GM23338 (cell line): Measurements from ENCODE around the gene PBOV1.

ENCODE experiments used
- CREB1 ChIP-seq: fragments of 250-450 bp; sonication (Bioruptor Pico); IDR thresholded peaks from 2 replicates; pipeline ENCODE4 v1.5.0; 2020; ENCODE audit warnings: low read depth, mild to moderate bottlenecking, moderate library complexity
- EZH2 ChIP-seq: fragments of 200-600 bp; sonication (generic); IDR thresholded peaks from one replicate; pipeline ENCODE4 v1.8.0; 2017; ENCODE audit warnings: antibody characterized with exemption, mild to moderate bottlenecking, low read depth; ENCODE audit not compliant: unreplicated experiment
- EZH2phosphoT487 ChIP-seq: fragments of 200-600 bp; sonication (generic); IDR thresholded peaks from one replicate; pipeline ENCODE4 v1.8.1; 2018; ENCODE audit warnings: antibody characterized with exemption; ENCODE audit not compliant: unreplicated experiment
- JUNB ChIP-seq: IDR thresholded peaks from one replicate; pipeline ENCODE4 v1.6.1; 2016; ENCODE audit warnings: antibody characterized with exemption; ENCODE audit not compliant: unreplicated experiment
- NANOG ChIP-seq: IDR thresholded peaks from 2 replicates; pipeline ENCODE4 v1.6.1; 2016; ENCODE audit warnings: antibody characterized with exemption, borderline replicate concordance
- POLR2AphosphoS5 ChIP-seq: IDR thresholded peaks from 2 replicates; pipeline ENCODE4 v1.6.1; 2016; ENCODE audit warnings: antibody characterized with exemption, low read depth
- STAT1 ChIP-seq: IDR thresholded peaks from one replicate; pipeline ENCODE4 v1.6.1; 2016; ENCODE audit warnings: antibody characterized with exemption; ENCODE audit not compliant: unreplicated experiment
- ZNF114 ChIP-seq: fragments of 250-450 bp; sonication (Bioruptor Pico); IDR thresholded peaks from 2 replicates; pipeline ENCODE4 v1.5.0; 2020; ENCODE audit warnings: mild to moderate bottlenecking, moderate library complexity
- ZNF331 ChIP-seq: fragments of 250-450 bp; sonication (Bioruptor Pico); IDR thresholded peaks from 2 replicates; pipeline ENCODE4 v1.5.0; 2020; ENCODE audit warnings: low read depth, mild to moderate bottlenecking, moderate library complexity
- TF ChIP-seq, protein P1 (sequence below), 2 experiments: fragments of 200-600 bp in 1 of 2; sonication (generic) in 1 of 2; conservative IDR thresholded peaks; 2 replicates each; pipeline versions ENCODE4 v1.5.1 to v1.6.1; 2016 to 2017; ENCODE audit warnings: antibody characterized with exemption in 2 of 2, low read depth in 2 of 2, mild to moderate bottlenecking in 2 of 2, moderate library complexity in 1 of 2
- TF ChIP-seq, protein P2 (sequence below): IDR thresholded peaks from one replicate; pipeline ENCODE4 v1.6.1; 2018; ENCODE audit warnings: antibody characterized with exemption; ENCODE audit not compliant: unreplicated experiment
- TF ChIP-seq, protein P3 (sequence below): IDR thresholded peaks from 2 replicates; pipeline ENCODE4 v1.6.1; 2016; ENCODE audit warnings: antibody characterized with exemption

DNA sequence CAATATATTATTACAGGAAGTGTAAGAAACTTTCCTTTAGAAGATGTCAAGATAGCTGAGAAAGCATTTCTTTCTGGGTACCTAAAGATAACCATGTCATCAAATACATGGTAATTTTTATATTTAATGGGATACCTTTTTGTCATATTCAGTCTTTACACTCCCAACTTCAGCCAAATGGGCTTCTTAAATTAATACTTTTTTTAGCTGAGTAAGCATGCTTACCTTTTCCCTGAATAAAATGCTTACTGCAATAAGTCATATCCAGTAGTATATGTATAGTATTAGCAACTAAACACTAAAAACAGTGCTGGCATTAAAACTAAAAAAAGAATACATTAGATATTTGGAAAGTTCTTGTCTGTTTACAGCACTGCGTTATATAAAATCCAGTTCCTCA, 17.4 kb upstream of the PBOV1 start:
- TF ChIP-seq JUNB (no peak), EZH2 (no peak), ZNF331 (CRISPR knock-in tag) (no peak), POLR2AphosphoS5 (no peak), EZH2phosphoT487 (no peak), CREB1 (CRISPR knock-in tag) (no peak), NANOG (no peak), ZNF114 (CRISPR knock-in tag) (no peak), STAT1 (no peak)
- TF ChIP-seq, protein P1, sequence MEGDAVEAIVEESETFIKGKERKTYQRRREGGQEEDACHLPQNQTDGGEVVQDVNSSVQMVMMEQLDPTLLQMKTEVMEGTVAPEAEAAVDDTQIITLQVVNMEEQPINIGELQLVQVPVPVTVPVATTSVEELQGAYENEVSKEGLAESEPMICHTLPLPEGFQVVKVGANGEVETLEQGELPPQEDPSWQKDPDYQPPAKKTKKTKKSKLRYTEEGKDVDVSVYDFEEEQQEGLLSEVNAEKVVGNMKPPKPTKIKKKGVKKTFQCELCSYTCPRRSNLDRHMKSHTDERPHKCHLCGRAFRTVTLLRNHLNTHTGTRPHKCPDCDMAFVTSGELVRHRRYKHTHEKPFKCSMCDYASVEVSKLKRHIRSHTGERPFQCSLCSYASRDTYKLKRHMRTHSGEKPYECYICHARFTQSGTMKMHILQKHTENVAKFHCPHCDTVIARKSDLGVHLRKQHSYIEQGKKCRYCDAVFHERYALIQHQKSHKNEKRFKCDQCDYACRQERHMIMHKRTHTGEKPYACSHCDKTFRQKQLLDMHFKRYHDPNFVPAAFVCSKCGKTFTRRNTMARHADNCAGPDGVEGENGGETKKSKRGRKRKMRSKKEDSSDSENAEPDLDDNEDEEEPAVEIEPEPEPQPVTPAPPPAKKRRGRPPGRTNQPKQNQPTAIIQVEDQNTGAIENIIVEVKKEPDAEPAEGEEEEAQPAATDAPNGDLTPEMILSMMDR (conservative IDR thresholded peaks at IDR 0.05; ENCODE audit: low read depth in 2 of 2), result no peak
- TF ChIP-seq, protein P2, sequence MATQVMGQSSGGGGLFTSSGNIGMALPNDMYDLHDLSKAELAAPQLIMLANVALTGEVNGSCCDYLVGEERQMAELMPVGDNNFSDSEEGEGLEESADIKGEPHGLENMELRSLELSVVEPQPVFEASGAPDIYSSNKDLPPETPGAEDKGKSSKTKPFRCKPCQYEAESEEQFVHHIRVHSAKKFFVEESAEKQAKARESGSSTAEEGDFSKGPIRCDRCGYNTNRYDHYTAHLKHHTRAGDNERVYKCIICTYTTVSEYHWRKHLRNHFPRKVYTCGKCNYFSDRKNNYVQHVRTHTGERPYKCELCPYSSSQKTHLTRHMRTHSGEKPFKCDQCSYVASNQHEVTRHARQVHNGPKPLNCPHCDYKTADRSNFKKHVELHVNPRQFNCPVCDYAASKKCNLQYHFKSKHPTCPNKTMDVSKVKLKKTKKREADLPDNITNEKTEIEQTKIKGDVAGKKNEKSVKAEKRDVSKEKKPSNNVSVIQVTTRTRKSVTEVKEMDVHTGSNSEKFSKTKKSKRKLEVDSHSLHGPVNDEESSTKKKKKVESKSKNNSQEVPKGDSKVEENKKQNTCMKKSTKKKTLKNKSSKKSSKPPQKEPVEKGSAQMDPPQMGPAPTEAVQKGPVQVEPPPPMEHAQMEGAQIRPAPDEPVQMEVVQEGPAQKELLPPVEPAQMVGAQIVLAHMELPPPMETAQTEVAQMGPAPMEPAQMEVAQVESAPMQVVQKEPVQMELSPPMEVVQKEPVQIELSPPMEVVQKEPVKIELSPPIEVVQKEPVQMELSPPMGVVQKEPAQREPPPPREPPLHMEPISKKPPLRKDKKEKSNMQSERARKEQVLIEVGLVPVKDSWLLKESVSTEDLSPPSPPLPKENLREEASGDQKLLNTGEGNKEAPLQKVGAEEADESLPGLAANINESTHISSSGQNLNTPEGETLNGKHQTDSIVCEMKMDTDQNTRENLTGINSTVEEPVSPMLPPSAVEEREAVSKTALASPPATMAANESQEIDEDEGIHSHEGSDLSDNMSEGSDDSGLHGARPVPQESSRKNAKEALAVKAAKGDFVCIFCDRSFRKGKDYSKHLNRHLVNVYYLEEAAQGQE, result no peak
- TF ChIP-seq, protein P3, sequence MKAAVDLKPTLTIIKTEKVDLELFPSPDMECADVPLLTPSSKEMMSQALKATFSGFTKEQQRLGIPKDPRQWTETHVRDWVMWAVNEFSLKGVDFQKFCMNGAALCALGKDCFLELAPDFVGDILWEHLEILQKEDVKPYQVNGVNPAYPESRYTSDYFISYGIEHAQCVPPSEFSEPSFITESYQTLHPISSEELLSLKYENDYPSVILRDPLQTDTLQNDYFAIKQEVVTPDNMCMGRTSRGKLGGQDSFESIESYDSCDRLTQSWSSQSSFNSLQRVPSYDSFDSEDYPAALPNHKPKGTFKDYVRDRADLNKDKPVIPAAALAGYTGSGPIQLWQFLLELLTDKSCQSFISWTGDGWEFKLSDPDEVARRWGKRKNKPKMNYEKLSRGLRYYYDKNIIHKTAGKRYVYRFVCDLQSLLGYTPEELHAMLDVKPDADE, result no peak
